Stimulated activated CD4-positive, alpha-beta T cell treated with anti-CD3 and anti-CD28 coated beads, Interleukin-2, amount 100 ng/mL, for 24 hours (primary cell): Measurements from ENCODE around the gene PPY.
A peak's percentile ranks its signal among the peaks of the same experiment; 100 is the strongest.
"Not testable (repeated sequence)": the region's sequence is repeated elsewhere in the genome, so short reads cannot be mapped to it uniquely, and the experiment has no call there.

Experiments
- DNase-seq, 2 donors: peaks; one replicate each; pipeline ENCODE4 v3.0.0-alpha.2; 2020

Gene PPY, protein sequence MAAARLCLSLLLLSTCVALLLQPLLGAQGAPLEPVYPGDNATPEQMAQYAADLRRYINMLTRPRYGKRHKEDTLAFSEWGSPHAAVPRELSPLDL

DNA sequence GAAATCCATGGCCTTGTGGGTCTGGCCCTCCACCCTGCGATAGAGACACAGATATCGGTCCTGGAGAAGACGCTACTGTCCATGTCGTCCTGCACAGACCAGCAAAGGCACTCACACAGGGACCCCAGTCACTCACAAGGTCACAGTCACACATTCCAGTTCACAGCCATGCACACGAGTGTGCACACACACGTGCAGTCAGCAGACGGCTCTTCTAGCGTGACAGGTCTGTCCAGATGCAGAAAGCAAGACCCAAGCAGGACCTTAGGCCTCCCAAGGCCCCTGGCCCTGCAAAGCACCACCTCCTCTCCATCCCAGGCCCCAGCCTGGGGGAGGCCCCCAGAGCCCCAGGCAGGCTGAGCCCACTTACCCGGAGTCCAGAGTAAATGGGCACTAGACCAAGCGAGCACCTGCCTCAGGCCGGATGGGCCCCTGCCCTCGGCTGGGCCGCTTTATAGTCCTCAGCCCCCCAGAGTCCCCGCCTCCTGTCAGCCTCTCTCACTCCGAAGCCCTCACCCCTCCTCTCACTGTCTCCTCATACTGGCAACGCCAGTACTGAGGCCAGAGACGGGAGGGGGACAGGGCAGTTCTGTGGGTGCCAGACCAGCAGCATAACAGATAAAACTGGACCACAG is at the start of gene PPY:
Gene PPY, minus strand, starts transcription at position 426 of the 635 bp plus-strand sequence. CDS start 822 bp downstream, outside the sequence.
- DNase-seq = no peak

DNA sequence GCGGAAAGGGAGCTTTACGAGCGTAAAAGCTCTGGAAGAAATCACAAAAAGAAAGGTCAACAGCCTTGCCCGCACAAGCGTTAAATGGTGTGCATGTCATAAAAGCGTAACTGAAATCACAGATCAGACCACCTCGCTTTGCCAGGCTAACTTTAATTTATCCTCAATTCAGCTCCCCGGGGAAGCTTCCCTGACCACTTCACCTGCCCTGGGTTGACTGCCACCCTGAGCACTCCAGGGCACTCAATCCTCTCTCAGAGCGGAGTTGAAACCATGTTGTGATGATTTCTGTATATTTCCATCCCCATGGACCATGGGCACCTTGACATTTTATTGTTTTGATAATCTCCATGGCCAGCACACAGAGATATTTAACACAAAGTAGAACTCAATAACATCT is 46.0 kb upstream of the PPY start:
- no peak for DNase-seq

DNA sequence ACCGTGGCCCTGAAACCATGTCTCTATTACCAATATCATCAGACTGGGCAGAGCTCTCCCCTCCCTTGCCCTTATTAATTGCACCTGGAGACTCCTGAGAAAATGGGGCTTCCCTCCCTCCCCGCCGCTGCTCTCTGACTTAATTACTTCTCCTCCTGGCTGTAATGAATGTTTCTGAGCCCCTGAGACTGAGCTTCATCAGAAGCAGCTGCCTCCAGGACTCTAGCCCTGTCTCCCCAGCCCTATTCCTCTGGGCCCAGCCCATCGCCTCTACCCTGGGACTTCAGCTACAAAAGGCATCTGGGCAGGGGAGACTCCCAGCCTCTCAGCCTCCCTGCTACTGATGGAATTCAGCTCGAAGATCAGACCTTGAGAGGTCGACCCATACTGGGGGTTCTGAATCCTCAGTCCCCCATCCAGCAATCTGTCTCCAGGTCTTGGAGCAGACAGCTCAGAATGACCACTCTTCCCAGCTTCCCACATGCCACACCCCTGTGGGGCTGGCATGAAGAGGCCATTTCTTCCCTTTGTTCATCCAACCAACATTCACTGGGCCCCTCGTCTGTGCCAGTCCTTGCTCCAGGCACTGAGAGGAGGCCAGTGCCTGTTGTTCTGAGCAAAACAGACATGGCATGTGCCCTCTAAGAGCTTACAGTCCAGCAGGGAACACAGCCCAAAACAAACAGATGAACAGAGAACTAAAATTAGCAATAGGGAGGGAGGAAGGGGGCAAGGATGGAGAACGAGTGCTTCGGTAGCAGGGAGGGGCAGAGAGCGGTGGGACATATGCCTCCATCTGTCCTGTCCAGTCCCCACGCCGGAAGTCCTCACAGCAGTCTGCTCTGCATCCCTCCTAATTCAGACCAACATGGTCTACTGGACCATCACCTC is 45.1 kb upstream of the PPY start:
- DNase-seq = no peak

DNA sequence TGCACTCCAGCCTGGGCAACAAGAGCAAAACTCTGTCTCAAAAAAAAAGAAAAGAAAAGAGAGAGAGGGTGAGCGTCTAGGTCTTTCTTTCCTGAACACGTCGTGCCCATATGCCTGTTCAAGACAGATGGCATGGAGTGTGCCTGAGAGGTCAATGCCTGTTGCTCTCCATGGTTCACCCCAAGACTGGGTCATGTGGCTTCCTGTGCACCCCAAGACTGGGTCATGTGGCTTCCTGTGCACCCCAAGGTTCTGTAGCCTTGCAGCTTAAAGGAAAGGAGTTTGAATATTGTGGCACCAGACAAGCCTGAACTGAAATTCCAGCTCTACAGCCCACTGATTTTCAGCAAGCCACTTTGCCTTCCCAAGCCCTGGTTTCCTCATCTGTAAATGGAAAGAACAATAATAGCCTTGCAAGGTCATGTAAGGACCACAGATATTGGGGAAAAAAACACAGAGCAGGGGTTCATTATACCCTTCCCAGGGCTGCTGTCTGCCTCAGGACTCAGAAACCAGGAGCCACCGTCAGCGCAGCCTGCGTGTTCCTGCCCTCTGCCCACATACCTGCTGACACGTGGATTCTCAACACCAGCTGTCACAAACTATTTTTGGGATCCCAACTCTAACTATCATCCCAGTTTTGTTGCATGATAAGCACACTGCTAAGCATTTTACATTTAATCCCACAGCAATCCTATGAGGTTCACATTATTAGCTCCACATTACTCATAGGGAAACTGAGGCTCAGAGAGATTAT is 44.1 kb upstream of the PPY start:
- DNase-seq = no peak

DNA sequence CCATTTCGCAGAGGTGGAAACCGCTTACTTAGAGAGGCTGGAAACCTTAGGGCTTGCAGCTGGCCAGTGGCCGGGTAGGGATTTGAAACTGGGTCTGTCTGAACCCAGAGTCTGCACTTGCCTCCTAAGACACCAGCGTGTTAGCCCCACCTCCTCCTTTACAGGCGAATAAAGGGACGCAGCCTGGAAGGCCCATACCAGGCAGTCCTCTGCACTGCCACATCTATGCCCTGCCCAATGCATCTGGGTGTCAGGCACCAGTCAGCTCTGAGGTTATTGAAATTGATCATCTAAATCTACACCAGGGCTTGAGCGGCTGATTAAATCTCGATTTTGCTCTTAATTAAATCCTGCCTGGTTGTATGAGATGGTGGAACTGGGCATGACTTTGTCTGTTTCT is 42.2 kb upstream of the PPY start:
- no peak for DNase-seq

DNA sequence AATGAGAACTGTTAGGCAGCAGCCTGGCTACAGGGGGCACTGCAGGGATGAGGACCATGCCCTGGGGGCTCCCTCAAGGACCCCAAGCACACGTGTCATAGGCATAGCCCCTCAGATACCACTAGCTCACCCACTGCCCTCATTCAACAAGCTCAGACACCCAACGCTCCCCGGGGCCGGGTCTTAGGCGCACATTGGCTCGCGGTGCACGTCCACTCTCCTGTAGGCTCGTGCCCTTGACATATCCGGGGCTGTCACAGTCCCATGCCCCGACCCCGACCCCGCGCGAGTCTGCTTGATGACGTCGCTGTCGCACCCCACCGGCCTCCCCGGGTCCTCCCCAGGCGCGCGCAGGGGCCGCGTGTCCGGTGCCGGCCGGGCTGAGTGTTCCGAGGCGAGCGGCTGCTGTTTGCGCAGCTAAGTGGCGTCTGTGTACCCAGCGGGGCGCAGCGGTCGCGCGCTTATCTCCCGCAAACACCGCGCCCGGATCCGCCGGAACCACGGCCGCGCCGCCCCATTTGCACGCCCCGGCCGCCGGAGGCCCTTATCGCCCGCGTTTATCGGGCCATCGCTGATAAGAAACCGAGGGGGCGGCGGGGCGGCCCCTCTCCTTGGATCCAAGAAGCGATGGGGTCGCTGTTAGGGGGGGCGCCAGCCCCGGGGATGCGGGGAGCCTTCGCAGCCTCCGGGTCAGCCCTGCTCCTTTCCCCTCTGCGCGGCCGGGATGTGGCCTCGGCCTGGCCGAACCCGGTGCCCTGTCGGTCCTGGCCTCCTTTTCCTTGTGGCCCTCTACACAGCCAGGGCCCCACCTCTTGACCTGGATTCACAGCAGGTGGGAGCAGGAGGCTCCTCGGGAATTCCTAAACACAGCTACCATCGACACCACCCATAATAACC is 41.5 kb upstream of the PPY start:
- peak in 1 of 2 donors; percentile 27 for DNase-seq

DNA sequence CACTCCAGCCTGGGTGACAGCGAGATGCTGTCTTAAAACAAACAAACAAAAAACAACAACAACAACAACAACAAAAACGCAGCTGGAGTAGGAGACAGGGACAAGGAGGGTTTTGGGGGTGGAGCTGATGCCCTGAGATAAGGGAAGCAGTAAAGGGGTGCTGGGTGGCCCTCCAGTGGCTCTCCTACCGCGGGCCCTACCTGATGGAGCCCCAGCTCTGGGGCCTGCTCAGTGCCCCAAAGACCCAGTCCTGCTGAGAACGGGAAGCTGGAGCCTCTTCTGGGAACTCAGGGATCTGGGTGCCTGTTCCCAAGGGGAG is 40.9 kb upstream of the PPY start:
- no peak for DNase-seq

DNA sequence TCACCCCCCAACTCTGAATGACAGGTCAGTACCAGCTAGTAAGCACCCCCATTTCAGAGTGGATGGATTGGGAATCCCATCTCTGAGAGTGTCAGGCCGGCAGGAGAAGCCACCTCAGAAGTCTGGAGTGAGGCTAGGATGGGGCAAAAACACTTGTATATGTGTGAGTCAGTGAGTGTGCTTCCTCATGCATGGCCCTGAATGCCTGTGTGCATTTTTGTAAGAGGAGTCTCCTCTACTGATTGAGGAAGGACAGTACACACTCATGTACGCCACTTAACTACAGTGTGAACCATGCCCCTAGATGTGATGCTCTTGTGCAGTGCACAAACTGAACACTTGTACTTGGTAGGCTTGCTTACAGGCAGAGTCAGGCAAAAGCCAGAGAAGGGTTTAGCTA is 39.9 kb upstream of the PPY start:
- DNase-seq = no peak

DNA sequence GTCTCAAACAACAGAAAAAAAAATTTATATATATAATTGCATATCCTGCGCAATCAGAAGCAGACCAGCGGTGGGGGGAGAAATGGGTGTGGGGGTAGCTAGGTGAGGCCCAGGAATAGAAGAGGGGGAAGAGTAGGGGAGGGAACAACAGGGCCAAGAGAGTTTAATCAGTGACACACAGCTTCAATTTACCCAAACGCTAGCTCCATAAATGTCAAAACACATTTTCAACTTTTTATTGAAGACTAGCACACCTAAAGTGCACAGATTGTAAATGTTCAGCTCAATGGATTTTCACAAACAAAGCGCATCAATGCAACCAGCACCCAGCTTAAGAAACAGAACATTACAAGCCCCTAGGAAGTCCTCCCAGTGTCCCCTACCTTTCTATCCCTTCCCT is 37.4 kb upstream of the PPY start:
- no peak for DNase-seq

DNA sequence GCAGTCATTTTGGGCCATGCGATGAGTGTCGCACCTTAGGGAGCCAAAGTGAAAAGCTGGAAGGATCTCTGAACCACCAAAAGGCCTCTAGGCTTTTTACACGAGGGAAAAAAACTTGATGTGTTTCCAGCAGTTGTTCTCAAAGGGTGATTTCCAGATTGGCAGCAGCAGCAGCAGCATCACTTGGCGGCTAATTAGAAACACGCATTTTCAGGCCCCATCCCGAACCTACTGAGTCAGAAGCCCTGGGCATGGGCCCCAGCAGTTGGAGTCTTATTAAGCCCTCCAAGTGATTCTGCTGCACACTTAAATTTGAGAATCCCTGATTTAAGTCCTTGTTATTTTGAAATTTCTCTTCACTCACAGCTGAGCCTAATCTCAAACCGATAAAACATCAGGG is 36.7 kb upstream of the PPY start:
- no peak for DNase-seq

DNA sequence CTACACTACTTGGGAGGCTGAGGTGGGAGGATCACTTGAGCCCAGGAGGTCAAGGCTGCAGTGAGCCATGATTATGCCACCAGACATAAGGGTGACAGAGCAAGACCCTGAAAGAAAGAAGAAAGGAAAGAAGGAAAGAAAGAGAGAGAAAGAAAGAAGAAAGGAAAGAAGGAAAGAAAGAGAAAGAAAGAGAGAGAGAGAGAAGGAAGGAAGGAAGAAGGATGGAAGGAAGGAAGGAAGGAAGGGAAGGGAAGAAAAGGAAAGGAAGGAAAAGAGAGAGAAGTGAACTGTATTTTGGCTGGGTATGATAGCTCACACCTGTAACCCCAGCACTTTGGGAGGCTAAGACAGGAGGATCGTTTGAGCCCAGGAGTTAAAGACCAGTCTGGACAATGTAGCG is 35.8 kb upstream of the PPY start:
- no peak for DNase-seq

DNA sequence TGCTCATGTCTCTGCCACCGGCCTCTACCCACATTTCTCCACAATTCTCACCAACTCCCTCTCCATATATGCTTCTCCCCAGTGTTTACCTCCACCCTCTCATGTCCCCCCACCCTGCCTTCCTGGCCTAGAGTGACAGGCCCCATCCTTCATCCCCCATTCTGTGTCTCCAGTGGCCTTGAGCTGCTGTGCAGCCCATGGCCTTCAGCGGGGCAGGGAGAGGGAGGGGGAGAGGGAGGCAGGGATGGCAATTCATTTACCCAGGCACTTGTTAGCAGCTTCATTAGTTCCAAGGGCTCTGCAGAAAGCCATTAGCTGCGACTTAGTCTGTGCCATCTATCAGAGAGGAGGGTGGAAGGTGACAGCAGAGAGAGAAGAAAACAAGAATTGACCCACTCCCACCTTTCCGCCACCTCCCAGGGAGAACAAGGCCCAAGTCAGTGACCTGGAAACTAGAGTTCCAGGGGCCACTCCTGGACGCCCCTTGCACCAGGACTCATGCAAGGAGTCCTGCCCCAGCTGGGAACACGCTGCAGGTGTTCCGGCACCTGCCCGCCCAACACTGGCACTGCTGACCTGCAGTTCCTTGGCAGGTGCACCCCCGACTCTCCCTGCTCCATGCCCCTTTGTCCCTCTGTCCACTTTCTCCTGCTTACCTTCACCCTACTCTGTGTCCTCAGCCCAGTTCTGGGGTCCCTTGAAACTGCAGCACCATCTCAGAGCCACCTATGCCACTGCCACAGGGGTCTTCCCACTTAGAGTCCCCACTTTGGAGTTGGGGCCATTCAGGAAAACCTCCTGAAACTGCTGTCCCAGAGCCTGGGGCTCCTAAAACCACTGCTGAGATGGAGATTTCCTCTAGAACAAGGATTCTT is 34.9 kb upstream of the PPY start:
- DNase-seq = no peak

DNA sequence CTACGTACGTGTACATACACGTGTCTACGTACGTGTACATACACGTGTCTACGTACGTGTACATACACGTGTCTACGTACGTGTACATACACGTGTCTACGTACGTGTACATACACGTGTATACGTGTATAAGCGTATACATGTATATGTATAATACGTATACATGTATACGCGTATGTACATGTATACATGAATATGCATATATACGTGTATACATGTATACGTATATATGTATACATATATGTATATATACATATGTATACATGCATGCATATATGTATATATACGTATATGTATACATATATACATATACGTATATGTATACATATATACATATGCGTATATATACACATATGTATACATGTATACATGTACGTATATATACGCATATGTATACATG is 33.6 kb upstream of the PPY start:
- no peak for DNase-seq

DNA sequence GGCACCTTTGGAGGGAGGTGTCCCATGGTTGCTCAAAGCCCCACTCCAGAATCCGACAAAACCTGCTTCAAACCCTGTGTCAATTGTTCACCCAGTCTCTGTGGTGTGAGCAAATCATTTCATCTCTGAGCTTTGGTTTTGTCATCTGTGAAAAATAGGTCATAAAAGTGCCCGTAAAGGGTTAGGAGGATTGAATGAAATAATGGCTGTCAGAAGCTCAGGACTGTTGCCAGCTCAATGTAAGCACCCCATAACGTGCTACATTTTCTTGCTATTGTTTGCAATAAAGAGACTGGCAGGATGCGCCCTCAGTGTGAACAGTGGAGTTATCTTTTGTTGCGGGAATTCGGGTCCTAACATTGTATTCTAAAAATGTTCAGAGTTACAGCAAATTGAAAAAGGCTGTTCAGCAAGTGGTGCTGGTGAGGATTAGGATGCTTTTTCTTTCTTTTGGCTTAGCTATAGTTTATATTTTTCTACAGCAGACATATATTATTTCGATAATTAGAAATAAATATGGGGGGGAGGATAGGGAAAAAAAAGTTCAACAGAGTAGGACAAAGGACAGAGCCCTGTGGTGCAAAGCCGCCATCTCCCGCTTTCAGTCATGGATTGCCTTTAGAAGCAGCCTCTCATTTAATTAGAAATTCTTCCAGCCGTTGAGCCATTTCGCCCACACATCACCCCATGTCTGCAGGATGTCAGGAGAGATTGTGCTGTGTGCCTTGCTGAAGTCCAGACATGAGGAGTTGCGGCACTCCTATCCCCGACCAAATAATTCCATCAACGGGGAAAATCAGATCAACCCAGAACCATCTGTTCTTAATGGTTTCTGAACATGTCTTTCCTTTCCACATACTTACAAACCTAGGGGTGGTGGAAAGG is 32.3 kb upstream of the PPY start:
- DNase-seq = no peak

DNA sequence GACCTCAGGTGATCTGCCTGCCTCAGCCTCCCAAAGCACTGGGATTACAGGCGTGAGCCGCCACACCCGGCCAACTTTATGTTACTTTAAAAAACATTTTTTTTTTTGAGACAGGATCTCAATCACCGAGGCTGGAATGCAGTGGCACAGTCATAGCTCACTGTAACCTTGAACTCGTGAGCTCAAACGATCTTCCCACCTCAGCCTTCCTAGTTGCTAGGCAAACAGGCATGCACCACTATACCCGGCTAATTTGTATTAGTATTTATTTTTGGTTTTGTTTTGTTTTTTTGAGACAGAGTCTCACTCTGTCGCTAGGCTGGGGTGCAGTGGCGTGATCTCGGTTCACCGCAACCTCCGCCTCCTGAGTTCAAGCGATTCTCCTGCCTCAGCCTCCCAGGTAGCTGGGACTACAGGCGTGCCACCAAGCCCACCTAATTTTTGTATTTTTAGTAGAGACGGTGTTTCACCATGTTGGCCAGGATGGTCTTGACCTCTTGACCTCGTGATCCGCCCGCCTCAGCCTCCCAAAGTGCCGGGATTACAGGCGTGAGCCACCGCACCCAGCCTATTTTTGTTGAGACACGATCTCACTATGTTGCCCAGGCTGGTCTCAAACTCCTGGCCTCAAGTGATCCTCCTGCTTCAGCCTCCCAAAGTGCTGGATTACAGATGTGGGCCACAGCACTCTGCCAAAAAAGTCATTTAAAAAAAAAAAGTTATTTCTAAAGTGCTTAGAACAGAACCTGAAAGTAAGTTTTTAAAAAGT is 30.4 kb upstream of the PPY start:
- not testable (repeated sequence) for DNase-seq

DNA sequence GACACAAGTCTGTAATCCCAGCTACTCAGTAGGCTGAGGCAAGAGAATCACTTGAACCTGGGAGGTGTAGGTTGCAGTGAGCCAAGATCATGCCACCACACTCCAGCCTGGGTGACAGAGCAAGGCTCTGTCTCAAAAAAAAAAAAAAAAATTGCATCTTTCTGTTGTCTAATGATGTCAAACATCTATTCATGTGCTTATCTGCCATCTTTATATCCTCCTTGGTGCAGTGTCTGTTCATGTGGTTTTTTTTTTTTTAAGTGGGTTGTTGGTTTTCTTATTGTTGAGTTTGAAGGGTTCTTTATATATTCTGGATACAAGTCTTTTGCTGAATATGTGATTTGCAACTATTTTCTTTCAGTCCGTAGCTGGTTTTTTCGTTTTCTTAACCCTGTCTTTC is 29.2 kb upstream of the PPY start:
- DNase-seq = not testable (repeated sequence)

DNA sequence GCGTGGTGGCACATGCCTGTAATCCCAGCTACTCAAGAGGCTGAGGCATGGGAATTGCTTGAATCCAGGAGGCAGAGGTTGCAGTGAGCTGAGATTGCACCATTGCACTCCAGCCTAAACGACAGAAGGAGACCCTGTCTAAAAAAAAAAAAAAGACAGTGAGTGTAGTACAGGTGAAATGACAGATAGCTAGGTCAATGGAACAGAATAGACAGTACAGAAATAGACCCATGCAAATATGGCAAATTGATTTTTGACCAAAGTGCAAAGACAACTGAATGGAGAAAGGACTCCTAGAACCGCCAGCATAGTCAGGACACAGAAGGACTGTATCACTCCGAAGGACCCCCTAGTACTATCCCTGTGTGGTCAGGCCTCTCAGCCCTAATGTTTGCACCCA is 28.1 kb upstream of the PPY start:
- no peak for DNase-seq

DNA sequence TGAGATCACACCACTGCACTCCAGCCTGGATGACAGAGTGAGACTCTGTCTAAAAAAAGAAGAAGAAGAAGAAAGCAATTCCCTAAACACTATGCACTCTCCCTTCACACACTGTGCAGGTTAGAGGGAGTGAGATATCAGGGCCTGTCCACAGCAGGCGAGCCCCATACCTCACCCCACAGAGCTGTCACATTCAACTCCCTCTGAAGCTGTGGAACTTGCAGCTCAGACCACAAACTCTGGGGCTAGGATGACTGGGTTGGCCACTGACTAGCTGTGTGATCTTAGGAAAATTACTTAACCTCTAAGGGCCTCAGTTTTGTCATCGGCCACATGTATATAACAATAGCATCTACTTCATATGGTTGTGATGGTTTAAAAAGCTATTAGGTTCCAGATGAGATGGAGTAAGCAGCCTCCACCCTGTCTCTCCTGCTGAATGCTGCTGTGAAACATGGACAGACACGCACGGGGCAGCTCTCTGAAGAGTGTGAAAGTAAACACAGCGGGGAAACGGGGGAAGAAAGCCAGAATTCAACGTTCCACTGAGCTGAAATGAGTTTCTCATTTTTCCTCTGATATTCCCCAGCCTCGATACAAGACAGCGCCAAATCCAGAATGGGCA is 25.1 kb upstream of the PPY start:
- no peak for DNase-seq

DNA sequence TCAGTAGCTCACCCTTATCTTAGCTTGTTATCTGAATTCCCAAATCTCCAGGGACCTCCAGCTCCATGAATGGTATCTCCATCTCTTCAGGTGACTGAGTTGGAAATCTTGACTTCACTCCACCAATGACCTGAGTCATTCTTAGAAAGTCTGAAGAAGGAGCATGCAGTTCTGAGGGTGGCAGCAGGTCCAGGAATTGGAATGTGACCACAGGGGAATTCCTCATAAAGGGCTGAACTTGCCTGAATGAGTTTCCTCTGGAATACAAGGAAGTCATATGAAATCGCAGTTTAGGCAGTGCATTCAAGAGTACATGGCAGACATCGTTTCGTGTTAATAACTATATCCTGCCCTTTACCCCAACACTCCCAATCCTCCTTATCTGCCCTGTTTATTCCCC is 24.0 kb upstream of the PPY start:
- DNase-seq = no peak
